Activated T-cell treated with anti-CD3 and anti-CD28 coated beads for 24 hours (primary cell): ENCODE data around the gene ZSCAN5C.
"Not testable (repeated sequence)": the region's sequence is repeated elsewhere in the genome, so short reads cannot be mapped to it uniquely, and the experiment has no call there.

Experiments used
- DNase-seq: peaks from one replicate; pipeline ENCODE4 v3.0.0-alpha.2; 2020; ENCODE audit warnings: low read depth

The ZSCAN5C gene, protein sequence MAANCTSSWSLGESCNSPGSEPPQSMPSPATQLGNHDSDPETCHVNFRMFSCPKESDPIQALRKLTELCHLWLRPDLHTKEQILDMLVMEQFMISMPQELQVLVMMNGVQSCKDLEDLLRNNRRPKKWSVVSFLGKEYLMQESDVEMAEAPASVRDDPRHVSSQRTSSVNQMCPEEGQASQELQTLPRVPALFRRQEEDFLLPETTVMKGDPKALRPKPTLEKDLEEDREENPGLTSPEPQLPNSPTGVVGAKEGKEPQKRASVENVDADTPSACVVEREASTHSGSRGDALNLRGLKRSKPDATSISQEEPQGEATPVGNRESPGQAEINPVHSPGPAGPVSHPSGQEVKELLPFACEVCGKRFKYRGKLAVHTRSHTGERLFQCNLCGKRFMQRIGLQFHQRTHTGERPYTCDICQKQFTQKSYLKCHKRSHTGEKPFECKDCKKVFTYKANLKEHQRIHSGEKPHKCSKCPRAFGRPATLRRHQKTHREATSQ

DNA sequence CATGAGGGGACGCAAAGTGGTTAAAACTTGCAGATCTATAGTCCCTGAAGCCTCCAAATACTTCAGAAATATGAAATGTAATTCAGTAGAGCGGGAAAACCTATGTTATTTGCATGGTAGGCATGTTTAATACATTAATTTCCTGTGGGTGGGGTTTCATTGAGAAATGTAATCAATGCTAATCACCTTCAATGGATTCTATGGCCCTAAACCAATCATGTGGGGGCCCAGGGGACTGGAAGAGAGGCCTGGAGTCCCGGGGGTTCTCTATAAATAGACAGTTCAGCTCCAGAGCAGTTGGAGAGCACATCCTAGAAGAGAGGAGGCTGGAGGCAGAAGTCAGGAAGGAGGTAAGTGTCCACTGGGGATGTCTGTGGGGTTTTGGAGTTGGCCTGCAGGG is at the start of gene ZSCAN5C:
Gene ZSCAN5C, plus strand, starts transcription at position 301 of the 400 bp plus-strand sequence. CDS start 3,641 bp downstream, outside the sequence.
- no peak for DNase-seq

DNA sequence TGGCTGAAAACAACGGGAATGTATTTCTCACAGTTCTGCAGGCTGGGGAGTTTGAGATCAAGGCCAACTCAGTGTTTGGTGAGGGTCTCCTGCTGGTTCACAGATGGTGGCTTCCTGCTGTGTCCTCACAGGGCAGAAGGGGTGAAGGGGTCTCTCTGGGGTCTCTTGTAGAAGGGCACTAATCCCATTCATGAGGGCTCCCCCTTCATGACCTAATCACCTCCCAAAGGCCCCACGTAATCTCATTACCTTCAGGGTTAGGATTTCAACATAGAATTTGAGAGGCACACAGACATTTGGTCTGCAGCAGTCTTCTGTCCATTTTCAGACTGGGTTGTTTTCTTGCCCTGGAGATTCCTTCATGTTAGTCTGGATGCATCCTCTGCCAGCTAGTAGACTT is 49.4 kb upstream of the ZSCAN5C start:
- no peak for DNase-seq

DNA sequence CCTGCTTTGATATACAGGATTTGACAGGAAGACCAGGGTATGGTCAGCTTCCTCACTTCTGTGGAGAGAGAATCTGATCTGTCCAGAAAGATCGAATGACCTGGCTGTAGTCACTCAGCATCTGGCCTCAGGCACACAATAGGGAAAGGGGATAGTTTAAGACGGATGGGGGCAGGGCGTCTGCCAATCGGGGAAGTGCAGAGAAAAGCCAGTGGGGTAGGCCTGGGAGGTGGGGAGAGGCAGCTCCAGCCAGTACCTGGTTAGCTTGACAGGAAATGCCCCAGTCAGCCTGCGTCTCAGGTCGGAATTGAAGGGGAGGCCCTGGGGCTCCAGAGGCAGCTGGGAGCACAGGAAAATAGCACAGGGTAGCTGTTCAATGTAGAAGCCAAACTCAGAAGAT is 48.6 kb upstream of the ZSCAN5C start:
- DNase-seq = no peak

DNA sequence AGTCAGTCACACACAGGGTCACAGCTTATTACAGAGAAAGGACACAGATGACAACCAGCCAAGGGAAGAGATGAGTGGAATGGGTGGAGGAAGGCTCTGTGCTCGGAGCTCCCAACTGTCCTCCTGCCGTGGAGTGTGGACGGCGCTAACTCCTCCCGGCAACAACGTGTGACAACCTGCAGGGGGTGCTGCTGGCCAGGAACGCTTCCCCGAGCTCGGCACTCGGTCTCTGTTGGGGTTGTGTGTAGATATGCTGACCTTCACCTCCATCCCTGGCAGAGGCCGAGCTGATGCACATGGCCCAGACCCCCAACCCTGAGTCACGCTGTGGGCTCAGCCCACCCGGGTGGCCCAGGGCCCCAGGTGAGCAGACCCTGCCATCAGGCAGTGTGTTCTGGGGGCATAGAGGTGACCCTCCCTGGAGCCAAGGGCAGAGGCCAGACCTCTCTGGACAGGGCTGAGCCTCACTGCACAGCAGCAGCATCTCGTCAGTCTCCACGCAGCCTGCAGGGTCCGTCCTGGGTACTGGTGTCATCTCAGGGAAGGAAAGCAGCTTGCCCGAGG is 46.9 kb upstream of the ZSCAN5C start:
- DNase-seq = no peak

DNA sequence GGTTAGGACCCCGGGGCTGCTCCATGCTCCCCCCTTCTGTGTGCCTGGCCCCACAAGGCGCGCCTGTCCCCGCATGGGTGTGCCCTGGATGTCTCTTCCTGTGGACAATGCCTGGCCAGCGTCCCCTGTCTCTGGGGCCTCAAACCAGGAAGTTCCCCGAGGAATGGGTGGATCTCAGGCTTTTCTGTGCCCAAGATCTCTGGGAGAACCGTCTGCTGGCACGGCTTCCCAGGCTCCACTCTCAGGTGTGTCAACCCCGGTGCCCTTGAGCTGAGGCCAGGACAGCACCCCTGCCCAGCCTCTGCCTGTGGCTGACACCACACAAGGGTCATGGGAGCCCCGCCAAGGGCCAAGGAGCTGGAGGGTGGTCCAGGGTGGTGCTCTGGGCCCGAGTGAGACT is 45.3 kb upstream of the ZSCAN5C start:
- DNase-seq = no peak

DNA sequence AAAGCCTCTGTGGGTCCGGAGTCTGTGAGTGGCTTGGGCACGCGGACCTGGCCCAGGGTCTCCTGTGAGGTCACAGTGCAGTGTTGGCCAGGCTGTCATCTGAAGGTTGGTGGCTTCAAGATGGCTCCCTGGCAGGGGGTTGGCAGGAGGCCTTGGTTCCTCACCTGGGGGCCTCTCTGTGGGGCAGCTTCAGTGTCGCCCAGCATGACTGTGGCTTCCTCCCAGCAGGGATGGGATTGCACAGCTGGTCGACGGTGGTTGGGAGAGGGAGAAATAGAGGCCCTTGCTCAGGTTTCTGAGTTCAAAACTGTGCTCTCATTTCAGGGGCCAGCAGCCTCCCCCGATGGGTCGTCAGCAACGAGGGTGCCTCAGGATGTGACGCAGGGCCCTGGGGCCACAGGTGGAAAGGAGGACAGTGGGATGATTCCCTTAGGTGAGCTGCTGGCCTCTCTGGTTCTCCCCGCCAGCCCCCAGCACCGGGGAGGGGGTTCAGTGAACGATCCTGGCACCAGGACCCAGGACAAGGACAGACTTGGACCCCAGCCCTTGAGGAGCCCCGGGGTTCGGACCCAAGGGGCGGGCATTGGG is 43.8 kb upstream of the ZSCAN5C start:
- no peak for DNase-seq

DNA sequence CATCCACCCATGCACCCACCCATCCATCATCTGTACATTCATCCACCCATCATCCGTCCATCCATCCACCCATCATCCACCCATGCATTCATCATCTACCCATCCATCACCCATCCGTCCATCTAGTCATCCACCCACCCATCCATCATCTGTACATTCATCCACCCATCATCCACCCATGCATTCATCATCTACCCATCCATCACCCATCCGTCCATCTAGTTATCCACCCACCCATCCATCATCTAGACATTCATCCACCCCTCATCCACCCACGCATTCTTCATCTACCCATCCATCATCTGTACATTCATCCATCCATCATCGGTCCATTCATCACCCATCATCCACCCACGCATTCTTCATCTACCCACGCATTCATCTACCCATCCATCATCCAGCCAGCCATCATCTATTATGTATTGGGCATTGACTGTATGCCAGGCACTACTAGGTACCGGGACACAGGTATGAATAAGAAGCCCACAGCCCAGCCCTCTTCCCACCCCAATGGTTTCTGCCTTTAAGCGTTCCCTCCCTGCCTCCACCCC is 43.0 kb upstream of the ZSCAN5C start:
- no peak for DNase-seq

DNA sequence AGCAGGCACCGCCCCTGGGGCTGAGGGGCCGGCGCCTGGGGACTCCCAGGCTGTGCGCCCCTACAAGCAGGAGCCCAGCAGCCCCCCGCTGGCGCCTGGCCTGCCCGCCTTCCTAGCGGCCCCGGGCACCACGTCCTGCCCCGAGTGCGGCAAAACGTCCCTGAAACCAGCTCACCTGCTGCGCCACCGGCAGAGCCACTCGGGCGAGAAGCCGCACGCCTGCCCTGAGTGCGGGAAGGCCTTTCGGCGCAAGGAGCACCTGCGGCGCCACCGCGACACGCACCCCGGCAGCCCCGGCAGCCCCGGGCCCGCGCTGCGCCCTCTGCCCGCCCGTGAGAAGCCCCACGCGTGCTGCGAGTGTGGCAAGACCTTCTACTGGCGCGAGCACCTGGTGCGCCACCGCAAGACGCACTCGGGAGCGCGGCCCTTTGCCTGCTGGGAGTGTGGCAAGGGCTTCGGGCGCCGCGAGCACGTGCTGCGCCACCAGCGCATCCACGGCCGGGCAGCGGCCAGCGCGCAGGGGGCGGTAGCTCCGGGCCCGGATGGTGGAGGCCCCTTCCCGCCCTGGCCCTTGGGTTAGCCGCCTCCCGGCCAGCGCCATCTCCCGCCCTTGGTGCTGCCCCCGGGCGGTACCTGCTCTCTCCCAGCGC is 42.3 kb upstream of the ZSCAN5C start:
- no peak for DNase-seq

DNA sequence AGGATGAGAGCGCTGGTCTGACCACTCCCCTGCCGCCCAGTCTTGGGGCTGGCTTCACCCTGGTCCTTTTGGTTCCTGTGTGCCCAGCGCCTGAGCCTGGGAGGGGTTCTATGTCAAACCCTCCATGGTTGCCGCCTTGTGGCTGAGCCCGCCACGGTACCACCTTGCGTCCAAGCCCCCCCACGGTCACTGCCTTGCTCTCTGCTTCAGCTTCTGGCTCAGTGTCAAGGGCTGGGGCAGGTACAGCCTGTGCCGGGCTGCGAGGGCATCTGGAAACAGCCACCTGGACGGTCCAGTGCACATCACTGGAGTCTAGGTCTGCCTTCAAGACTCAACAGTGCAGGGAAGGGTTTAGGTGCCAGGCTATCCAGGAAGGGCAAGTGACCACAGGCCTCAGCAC is 40.5 kb upstream of the ZSCAN5C start:
- no peak for DNase-seq

DNA sequence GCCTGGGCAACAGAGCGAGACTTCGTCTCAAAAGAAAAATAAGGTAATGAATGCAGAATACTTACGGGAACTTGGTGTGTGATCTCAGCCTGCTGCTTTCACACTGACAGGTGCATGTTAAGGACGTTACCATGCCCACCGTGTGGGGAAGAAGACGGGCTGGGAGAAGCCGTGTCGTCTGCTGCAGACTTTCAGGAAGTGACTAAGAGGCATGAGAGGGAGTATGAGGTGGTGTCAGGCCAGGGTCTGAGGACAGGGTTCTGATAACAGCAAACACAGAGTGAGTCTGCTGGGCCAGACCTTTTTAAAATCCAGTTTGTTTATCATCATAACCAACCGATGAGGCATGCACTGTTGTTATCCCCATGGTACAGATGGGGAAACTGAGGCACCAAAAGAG is 39.8 kb upstream of the ZSCAN5C start:
- DNase-seq = no peak

DNA sequence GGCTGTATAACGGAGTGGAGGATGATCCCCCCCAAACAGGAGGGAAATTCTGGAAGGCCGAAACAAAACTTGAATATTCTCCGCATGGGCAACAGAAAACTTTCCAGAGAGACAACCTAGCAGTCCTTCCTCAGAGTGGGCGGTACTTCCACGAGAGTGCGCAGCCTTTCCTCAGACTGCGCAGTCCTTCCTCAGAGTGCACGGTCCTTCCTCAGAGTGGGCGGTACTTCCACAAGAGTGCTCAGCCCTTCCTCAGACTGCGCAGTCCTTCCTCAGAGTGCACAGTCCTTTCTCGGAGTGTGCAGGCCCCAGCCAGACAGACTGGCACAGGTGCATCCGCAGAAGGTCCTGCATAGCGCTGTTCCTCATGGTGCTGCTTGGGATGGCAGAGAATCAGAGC is 39.0 kb upstream of the ZSCAN5C start:
- DNase-seq = no peak

DNA sequence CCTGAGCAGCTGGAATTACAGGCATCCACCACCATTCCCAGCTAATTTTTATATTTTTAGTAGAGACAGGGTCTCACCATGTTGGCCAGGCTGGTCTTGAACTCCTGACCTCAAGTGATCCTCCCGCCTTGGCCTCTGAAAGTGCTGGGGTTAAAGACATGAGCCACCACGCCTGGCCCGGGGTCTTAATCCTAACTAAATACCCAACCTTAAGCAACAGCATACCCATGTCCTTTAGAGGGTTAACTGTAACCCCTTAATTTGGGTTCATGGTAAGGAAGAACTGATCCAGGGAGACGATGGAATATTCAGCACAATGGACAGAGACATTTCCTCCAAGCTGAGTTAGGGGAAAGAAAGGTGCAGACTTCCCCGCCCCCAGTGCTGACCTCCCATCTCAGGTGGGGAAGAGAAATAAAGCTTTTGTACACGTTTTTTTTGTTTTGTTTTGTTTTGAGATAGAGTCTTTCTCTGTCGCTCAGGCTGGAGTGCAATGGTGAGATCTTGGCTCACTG is 35.0 kb upstream of the ZSCAN5C start:
- DNase-seq = no peak

DNA sequence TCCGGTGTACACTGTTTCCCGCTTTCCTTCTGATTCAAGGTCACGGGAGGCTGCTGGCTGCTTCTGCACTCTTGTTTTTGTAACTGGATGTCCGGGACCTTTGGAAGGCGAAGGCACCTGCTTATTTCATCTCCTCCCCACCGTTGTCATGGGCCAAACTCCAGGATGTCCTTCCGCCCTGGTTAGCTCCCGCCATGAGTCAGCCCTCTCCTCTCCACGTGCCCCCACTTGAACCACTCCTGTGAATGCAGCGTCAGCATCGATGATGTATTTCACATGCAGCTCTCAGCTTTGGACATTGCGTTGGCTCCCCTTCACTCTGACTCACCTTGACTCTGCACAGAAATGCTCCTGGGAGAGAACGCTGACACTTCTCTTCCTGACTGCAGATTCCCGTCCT is 31.8 kb upstream of the ZSCAN5C start:
- DNase-seq = no peak

DNA sequence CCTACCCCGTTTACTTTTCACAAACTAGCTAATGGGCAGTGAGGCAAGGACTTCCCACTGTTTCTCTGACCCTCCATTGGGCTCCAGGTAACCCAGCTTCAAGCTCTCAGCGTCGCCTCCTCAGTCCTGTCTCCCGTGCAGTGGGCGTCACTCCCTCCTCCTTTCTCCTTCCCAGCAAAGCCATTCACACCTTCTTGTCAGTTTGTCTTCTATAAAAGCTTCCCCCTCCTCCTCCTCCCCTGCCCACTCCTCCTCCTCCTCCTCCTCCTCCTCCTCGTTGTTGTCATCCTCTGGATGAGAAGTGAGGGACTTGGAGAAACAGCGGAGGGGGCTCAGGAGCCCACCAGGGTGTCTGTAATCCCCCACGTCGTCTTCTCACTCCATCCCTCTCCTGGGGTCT is 28.0 kb upstream of the ZSCAN5C start:
- DNase-seq = no peak

DNA sequence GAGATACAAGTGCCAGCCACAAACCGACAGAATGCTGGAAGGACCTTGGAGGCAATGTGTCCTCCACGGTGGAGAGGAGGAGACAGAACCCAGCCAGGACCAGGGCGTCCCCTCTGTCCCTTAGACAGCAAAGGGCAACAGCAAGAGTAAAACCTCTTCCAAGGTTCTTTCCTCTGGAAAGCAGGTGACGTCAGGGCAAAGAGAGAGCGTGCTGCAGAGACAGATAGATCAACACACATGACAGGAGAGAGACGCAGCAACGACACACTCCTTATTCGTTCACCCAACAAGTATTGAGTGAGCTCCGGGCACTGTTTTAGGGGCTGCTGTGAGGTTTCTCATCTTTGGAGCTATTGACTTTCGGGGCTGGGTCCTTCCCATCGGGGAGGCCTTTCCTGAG is 27.5 kb upstream of the ZSCAN5C start:
- DNase-seq = no peak

DNA sequence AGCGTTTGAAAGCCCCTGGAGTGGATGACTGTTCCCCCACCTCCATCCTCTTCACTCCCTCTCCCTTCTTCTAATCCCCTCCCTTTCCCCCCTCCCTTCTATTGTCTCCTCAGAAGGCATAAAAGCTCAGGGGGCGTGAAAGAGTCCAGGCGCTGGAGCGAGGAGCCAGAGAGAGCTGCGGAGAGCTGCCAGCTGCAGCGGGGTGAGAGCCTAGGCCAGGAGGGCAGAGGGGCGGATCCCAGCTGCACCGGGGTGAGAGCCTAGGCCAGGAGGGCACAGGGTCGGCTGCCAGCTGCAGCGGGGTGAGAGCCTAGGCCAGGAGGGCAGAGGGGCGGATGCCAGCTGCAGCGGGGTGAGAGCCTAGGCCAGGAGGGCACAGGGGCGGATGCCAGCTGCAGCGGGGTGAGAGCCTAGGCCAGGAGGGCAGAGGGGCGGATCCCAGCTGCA is 26.2 kb upstream of the ZSCAN5C start, which contains the start of gene GALP:
Gene GALP, plus strand, starts transcription at position 148 of the 447 bp plus-strand sequence. CDS start 1,101 bp downstream, outside the sequence.
- not testable (repeated sequence) for DNase-seq

DNA sequence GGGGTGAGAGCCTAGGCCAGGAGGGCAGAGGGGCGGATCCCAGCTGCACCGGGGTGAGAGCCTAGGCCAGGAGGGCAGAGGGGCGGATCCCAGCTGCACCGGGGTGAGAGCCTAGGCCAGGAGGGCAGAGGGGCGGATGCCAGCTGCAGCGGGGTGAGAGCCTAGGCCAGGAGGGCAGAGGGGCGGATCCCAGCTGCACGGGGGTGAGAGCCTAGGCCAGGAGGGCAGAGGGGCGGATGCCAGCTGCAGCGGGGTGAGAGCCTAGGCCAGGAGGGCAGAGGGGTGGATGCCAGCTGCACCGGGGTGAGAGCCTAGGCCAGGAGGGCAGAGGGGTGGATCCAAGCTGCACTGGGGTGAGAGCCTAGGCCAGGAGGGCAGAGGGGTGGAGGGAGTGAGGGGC is 25.8 kb upstream of the ZSCAN5C start:
- not testable (repeated sequence) for DNase-seq

DNA sequence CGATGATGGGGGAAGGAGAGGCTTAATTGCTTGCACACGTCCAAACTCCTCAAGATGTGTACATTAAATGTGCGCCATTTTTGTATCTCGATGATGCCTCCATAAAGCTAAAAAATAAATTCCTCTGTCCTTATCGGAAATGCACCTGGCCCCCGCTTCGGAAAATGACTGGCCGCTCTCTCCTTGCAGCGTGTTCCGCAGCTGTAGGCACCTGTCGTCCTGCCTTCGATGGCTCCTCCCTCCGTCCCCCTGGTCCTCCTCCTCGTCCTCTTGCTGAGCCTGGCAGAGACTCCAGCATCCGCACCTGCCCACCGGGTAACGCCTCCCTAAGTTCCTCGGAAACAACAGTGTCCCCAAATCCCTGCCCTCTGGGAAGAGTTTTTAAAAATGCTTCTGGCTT is 25.2 kb upstream of the ZSCAN5C start:
- no peak for DNase-seq

DNA sequence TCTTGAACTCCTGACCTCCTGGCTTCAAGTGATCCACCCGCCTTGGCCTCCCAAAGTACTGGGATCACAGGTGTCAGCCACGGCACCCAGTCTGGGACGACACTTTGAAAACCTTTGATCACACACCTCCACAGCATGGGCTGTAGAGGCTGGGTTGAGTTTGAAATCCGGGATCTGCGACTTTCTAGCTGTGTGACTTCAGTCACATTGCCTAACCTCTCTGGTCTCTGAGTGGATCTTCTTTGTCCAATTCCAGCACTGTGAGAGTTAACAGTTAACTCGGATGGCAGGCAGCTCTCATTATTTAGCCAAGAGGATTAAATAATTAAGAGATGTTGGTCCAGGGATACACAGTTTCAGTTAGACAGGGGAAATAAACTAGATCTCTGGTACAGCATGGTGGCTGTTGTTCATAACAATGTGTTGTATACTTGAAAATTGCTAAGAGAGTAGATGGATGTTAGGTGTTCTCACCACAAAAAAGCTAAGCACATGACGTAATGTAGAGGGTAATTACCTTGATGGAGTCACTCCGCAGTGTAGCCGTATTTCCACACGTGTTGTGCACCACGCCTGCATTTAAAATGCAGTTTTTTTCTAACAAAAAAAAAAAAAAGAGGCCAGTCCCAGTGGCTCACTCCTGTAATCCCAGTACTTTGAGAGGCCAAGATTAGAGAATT is 24.4 kb upstream of the ZSCAN5C start:
- DNase-seq = no peak

DNA sequence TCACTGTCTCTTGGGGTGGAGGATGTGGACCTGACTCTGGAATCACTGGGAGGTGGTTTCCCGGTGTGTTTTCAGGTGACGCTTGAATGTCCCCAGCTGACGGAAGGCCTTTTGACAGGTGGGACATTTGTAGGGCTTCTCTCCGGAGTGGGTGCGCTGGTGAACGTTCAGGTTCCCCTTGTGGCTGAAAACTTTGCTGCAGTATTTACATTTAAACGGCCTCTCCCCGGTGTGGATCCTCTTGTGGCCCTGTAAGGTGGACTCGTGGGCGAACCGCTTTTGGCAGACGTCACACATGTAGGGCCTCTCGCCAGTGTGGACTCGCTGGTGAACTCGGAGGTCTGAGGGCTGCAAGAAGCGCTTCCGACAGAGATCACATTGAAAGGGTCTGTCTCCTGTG is 12.3 kb upstream of the ZSCAN5C start:
- DNase-seq = no peak

DNA sequence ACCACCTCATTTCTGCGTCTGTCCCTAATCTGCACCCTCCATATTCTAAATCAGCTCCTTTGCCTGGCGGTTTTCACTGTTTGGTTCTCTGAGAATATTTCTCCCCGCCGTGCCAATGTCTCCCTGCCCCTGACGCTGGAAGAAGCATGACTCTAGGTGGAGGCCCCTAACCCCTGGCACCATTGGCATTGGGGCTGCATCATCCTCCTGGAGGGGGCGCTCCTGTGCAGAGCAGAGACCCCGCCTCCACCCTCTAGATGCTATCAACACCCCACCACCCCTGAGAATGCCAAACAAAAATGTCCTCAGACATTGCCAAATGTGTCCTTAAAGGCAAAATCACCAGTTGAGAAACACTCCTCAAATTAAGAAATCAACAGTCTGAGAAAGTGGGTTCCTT is 11.0 kb upstream of the ZSCAN5C start:
- no peak for DNase-seq
